ENCODE data around the gene ARHGAP18.

ARHGAP18 gene

GRCh38 chr6:129641344-129641743, 68.6 kb downstream of the ARHGAP18 start:
- no peak for DNase-seq

- DNase-seq, result peak in 1 of 3 experiments; percentile 16
These were observed 71.3 kb downstream of the ARHGAP18 start for GRCh38 chr6:129638686-129639085.

GRCh38 chr6:129638055-129638684, 71.8 kb downstream of the ARHGAP18 start:
- peak in 1 of 3 experiments; percentile 35 for DNase-seq

- DNase-seq, result peak in 1 of 3 experiments; percentile 46
These were observed 72.5 kb downstream of the ARHGAP18 start for GRCh38 chr6:129637340-129638054.

- DNase-seq, result no peak
These were observed 74.4 kb downstream of the ARHGAP18 start for GRCh38 chr6:129635396-129636130.

GRCh38 chr6:129634411-129635230, 75.4 kb downstream of the ARHGAP18 start:
- DNase-seq, result no peak

GRCh38 chr6:129633529-129633928, 76.4 kb downstream of the ARHGAP18 start:
- DNase-seq, result no peak

- DNase-seq, result peak in 1 of 3 experiments; percentile 10
These were observed 77.8 kb downstream of the ARHGAP18 start for GRCh38 chr6:129632172-129632613.

GRCh38 chr6:129631070-129631469, 78.9 kb downstream of the ARHGAP18 start:
- no peak for DNase-seq

- DNase-seq, result no peak
These were observed 79.4 kb downstream of the ARHGAP18 start for GRCh38 chr6:129630596-129630995.

- no peak for DNase-seq
These were observed 81.7 kb downstream of the ARHGAP18 start for GRCh38 chr6:129628101-129628815.

- DNase-seq, result no peak
These were observed 85.5 kb downstream of the ARHGAP18 start for GRCh38 chr6:129624488-129624887.

GRCh38 chr6:129623008-129623732, 86.8 kb downstream of the ARHGAP18 start:
- no peak for DNase-seq

- no peak for DNase-seq
These were observed 88.7 kb downstream of the ARHGAP18 start for GRCh38 chr6:129621252-129621651.

- DNase-seq, result no peak
These were observed 89.8 kb downstream of the ARHGAP18 start for GRCh38 chr6:129620234-129620610.

- no peak for DNase-seq
These were observed 90.3 kb downstream of the ARHGAP18 start for GRCh38 chr6:129619579-129620233.

GRCh38 chr6:129617986-129618385, 92.0 kb downstream of the ARHGAP18 start:
- DNase-seq, result no peak

- no peak for DNase-seq
These were observed 94.5 kb downstream of the ARHGAP18 start for GRCh38 chr6:129615496-129615895.

- DNase-seq, result no peak
These were observed 95.0 kb downstream of the ARHGAP18 start for GRCh38 chr6:129615020-129615419.

- no peak for DNase-seq
These were observed 95.5 kb downstream of the ARHGAP18 start for GRCh38 chr6:129614464-129614863.

GRCh38 chr6:129612440-129612839, 97.5 kb downstream of the ARHGAP18 start:
- DNase-seq, result no peak

All from NCI-H1417 (cell line).